Stomach smooth muscle (tissue), 2 donors: ENCODE data around the gene KSR1.

ENCODE experiments used
- H3K27ac ChIP-seq: one replicate; pipeline ENCODE4 v1.7.0; 2013; ENCODE audit warnings: mild to moderate bottlenecking, low read length, inconsistent platforms
- H3K27me3 ChIP-seq, 2 donors: one replicate each; pipeline ENCODE4 v1.7.0; 2013; ENCODE audit warnings: low read length in 2 of 2; ENCODE audit not compliant: insufficient read depth in 2 of 2, control insufficient read depth in 1 of 2
- H3K36me3 ChIP-seq, 2 donors: one replicate each; pipeline ENCODE4 v1.7.0; 2013; ENCODE audit warnings: low read length in 2 of 2; ENCODE audit not compliant: control insufficient read depth in 2 of 2, insufficient read depth in 2 of 2
- H3K4me1 ChIP-seq: one replicate; pipeline ENCODE4 v1.7.0; 2013; ENCODE audit warnings: low read length; ENCODE audit not compliant: control insufficient read depth, insufficient read depth
- H3K4me3 ChIP-seq, 2 donors: one replicate each; pipeline ENCODE4 v1.7.0; 2013; ENCODE audit warnings: low read length in 2 of 2
- H3K9ac ChIP-seq, 2 donors: one replicate each; pipeline ENCODE4 v1.7.0; 2013; ENCODE audit warnings: low read length in 2 of 2, mild to moderate bottlenecking in 1 of 2
- H3K9me3 ChIP-seq, 2 donors: one replicate each; pipeline ENCODE4 v1.7.0; 2013; ENCODE audit warnings: low read length in 2 of 2; ENCODE audit not compliant: control insufficient read depth in 2 of 2
- donor health status: healthy.
- donor health status: Pancreatic carcinoma.

KSR1 gene

DNA sequence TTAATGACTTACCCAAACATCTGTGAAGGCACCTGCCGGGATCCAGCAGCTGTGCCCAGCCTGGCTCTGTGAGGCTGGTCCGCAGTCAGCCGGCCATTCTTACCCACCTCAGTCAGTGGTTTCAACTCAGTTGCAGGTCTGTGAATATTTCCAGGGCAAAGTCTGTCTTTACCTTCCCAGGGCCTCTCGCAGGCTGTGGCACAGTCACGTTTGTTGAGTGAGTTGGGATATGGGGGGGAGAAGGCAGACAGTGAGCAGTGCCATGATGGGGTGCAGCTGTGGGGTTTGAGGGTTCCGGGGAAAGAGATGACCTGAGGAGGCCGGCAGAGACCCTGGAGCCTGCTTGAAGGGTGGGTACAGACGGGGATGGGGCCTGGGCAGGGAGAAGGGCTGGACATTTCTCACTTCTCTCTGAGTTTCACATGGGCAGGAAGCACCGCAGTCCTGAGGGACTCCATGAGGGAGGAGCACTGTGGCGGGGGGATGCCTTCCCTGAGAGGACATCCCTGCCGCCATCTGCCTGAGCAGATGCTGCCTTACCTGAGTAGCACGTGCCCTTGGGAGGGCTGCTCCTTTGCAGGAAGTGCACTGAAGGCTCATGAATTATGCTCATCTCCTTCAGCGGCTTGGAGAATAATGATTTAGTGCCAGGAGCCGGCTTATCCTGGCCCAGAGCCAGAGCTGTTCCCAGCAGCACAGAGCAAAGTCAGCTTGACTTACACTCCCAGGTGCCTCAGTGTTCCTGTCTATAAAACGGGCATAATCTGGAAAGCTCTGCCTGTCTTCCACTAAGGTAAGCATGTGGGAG, 48.1 kb downstream of the KSR1 start:
- H3K4me3 ChIP-seq, result no peak overlapping the region
- H3K27me3 ChIP-seq, result no peaks in the 10 kb centered on the region
- H3K36me3 ChIP-seq, result no peaks in the 10 kb centered on the region
- H3K4me1 ChIP-seq, result peaks cover 6% of the 10 kb centered on the region
- no peak overlapping the region for H3K9ac ChIP-seq
- no peak overlapping the region for H3K27ac ChIP-seq
- no peaks in the 10 kb centered on the region for H3K9me3 ChIP-seq

DNA sequence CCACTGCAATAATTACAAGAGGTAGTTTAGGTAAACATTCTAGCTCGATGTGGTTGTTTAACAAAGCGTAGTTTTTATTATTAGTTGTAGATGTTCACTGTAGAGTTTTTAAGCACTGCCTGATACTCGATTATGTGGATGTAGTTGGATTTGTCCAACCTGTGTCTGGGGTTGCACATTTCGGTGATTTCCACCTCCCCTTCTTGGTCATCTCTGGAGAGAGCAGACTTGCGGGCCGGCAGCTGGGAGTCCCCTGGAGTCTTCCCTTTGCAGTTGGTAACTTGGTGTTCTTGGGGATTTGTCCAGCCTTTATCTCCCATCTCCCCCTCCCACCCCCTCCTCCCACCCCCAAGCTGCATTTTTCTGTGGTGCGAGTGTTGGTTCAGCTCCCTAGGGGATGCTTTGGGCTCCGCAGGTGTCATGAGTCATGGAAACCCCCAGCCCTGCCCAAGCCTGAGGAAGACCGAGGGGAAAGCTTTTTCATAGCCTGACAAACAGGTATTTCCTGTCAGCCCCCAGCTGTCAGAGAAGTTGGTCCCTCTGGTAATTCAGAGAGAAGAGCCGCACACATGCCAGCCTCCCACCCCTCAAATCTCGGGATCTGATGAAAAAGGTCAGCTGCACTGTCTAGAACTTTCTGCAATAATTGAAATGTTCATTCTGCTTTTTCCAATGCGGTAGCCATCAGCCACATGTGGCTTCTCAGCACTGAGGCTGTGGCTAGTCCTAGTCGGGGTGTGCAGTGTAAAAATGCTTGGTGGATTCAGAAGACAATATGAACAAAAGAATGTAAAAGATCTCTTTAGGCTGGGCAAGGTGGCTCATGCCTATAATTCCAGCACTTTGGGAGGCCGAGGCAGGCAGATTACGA, 50.3 kb downstream of the KSR1 start:
- no peak overlapping the region for H3K27ac ChIP-seq
- no peak overlapping the region for H3K9ac ChIP-seq
- no peaks in the 10 kb centered on the region for H3K36me3 ChIP-seq
- H3K4me1 ChIP-seq, result peaks cover 17% of the 10 kb centered on the region
- H3K4me3 ChIP-seq, result no peak overlapping the region
- no peaks in the 10 kb centered on the region for H3K9me3 ChIP-seq
- no peaks in the 10 kb centered on the region for H3K27me3 ChIP-seq

DNA sequence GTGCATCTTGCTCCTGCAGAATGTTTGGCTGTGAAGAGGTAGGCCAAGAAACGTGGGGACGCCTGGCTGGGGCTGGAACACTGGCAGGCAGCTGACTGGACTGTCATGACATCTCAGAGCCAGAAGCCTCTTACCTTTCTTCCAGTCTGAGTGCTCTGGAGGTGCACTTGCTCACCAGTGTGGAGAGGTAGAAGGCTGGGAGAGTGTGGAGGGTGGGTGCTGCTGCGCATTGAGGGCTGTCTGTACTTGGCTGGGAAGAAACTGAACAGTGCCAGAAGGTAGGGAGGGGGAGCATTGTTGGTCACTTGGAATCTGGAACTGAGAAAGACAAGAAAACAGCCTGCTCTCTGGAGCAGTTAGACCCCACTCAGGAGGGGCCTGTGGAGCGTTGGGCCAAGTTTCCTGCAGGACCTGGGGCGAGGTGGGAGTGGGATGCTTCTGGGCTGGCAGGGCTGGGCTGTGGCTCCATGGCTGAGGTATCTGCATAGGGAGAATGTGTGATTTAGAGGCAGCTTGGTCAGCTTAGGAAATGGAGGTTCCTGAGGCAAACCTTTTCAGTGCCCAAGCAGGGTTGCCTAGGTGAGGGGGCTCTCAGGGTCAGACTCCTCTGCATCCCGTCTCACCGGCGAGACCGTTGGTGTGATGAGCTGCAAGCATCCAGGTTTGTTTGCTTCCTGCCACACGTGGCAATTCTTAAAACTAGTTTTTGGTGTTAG, 55.1 kb downstream of the KSR1 start:
- H3K36me3 ChIP-seq, result no peaks in the 10 kb centered on the region
- H3K9ac ChIP-seq, result no peak overlapping the region
- no peak overlapping the region for H3K4me3 ChIP-seq
- H3K4me1 ChIP-seq, result peaks cover 19% of the 10 kb centered on the region
- no peaks in the 10 kb centered on the region for H3K9me3 ChIP-seq
- H3K27me3 ChIP-seq, result no peaks in the 10 kb centered on the region
- H3K27ac ChIP-seq, result no peak overlapping the region

DNA sequence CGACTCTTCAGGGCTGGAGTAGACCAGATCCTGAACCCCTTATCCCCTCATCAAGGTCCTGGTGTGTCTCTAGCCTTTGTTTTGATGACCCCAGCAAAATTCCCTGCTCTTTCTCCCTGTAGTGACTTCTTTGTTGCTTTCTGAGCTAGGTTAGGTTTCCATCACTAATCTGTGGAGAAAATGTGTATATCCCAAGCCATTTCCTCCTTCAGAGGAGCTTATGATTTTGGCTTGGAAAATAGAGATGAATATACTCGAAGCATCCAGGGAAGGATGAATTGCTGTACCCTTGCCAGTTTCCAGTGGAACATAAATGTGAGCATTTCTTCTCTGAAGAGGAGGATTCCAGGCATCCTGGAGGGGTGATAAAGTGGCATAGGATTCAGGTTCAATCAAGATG, 55.8 kb downstream of the KSR1 start:
- H3K27ac ChIP-seq, result no peak overlapping the region

DNA sequence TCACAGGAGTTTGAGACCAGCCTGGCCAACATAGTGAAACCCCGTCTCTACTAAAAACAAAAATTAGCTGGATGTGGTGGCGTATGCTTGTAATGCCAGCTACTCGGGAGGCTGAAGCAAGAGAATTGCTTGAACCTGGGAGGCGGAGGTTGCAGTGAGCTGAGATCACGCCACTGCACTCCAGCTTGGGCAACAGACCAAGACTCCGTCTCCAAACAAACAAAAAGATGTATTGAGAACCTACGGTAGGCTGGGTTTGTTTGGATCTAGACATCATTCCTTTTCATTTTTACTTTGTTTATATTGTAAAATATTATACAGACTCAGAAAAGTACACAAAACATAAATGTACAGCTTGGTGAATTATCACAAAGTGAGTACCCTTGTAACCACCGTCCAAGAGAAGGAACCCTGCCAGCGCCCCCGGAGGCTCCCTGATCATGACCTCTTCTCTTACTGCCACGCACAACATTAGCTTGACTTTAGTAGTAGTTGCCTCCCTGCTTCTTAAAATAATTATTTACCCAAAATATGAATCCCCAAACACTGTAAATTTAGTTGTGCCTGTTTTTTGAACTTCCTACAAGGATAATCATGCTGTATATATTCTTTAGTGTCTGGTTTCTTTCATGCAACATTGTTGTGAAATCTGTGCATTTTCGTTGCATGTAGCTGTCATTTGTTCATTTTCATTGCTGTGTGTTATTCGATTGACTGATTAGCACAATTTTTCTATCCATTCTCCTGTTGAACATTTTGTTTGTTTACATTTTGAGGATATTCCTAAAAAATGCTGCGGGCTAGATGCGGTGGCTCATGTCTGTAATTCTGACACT, 56.5 kb downstream of the KSR1 start:
- Histone ChIP-seq H3K9ac (no peak overlapping the region), H3K27me3 (no peaks in the 10 kb centered on the region), H3K9me3 (no peaks in the 10 kb centered on the region), H3K4me3 (no peak overlapping the region), H3K4me1 (peaks cover 19% of the 10 kb centered on the region), H3K36me3 (no peaks in the 10 kb centered on the region), H3K27ac (no peak overlapping the region)

More for the DNA sequence above, 55.8 kb downstream of the KSR1 start:
- Histone ChIP-seq H3K4me1 (peaks cover 19% of the 10 kb centered on the region), H3K4me3 (no peak overlapping the region), H3K9me3 (no peaks in the 10 kb centered on the region), H3K36me3 (no peaks in the 10 kb centered on the region), H3K27me3 (no peaks in the 10 kb centered on the region), H3K9ac (no peak overlapping the region)

DNA sequence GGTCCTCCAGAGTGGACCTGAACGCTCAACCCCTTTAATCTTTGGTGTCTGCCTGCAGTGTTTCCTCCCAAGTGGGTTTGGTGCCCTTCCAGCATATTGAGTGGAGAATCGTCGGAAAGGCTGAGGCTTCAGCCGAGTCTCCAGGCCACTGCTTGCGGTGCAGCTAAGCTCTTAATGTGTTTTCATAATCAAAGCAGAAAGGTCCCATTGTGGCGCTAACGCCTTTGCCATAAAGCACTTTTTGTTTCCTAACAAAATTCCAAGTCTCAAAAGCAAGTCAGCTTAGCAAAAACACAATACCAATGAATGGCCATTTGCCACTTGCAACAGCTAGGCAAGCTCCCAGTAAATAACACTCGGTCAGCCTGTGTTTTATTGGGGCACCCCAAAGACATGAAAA, 57.6 kb downstream of the KSR1 start:
- Histone ChIP-seq H3K4me3 (no peak overlapping the region), H3K27me3 (no peaks in the 10 kb centered on the region), H3K4me1 (peaks cover 19% of the 10 kb centered on the region), H3K9me3 (no peaks in the 10 kb centered on the region), H3K27ac (no peak overlapping the region), H3K36me3 (no peaks in the 10 kb centered on the region), H3K9ac (no peak overlapping the region)

DNA sequence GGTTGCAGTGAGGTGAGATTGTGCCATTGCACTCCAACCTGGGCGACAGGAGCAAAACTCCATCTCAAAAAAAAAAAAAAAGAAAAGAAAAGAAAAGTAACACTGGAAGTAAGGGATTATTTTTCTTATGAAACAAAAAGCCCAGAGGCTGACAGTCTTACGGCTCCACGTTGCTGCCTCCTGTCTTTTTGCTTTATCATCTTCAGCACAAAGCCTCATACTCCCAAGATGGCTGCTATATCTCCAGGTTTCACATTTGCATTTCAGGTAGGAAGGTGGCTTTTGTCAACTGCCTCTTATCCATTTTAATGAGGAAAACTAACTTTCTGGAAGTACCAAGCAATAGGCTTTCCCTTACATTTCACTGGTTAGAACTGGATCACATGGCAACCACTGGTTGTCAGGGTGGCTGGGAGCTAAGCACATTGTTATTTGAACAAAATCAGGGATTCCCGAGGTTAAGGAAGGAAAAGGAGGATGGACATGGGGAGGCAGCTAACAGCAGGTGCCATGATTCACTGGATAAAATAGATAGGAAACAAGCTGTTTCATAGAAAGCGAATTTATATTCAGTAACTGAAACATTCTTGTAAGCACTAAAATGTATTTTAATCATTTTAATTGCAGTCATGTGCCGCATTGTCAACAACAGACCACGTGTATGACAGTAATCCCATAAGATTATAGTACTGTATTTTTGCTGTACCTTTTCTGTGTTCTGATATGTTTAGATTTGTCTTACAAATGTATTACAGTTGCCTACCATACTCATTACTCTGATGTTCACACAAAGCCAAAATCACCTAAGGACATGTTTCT, 58.6 kb downstream of the KSR1 start:
- Histone ChIP-seq H3K27ac (no peak overlapping the region), H3K9ac (no peak overlapping the region)

DNA sequence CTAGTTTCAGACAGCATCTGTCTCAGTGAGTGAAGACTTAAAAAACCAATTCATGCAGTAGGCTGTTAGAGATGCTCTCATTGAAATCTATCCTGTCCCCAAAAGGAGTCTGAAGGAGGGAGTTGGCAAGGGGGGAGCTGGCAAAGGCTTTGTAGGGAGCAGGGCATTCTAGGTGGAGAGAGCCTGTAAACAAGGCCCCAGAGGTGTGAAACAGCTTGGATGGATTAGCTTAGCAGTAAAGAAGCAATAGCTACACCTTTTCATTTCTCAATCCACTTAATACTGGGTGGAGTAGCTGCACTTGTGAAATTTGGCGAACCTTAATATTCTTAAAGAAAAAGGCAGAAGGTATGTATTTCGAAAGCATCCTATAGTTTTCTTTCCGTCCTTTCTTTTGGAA, 61.8 kb downstream of the KSR1 start:
- Histone ChIP-seq H3K36me3 (no peaks in the 10 kb centered on the region), H3K27ac (no peak overlapping the region), H3K27me3 (no peaks in the 10 kb centered on the region), H3K4me1 (peaks cover 25% of the 10 kb centered on the region), H3K9me3 (no peaks in the 10 kb centered on the region), H3K4me3 (no peak overlapping the region), H3K9ac (no peak overlapping the region)

More for the DNA sequence above, 58.6 kb downstream of the KSR1 start:
- Histone ChIP-seq H3K4me3 (no peak overlapping the region), H3K4me1 (peaks cover 24% of the 10 kb centered on the region), H3K9me3 (no peaks in the 10 kb centered on the region), H3K36me3 (no peaks in the 10 kb centered on the region), H3K27me3 (no peaks in the 10 kb centered on the region)

DNA sequence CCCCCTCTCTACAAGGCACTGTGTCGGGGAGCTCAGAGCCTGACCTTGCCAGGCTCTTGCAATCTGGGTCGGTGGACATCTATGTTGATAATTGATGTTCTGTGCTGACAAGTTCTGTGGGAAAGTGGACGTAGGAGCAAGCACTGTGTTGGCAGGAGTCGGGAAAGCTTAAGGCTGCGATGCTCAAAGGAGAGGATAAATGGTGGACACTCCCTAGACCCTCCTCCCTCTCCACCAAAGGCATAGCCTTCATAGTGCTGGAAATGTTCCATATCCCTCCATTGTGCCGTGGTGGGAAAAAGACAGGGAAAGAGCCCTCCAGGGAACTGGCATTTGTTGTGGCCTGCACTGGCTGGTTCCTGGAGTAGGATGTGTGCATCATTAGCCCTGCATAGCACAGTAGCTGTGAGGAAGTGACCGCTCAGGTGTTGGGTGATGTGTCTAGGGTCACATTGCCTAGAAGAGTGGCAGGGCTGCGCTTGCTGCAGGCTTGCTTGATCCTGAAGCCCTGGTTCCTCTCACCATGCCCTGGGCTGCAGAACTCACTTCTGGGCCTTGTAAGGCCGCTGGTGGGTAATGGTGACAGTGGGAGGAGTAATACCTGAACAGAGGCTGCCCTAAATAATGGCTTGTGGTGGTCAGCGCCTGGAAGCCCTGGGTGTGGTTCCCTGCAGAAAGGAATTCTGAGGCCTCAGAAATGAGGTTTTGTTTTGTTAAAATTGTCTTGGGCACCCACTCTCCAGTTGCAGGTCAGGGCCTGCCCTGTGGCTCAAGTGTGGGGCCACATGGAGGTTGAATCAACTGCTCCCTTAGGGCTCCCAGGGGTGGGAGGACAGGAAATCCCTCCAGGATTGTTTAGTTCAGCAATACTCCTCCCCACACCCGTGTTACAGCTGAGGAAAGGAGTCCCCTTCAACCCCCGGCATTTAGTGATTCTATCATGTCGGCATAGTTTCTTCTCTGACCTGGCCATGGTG, 62.6 kb downstream of the KSR1 start:
- H3K4me1 ChIP-seq, result peaks cover 20% of the 10 kb centered on the region
- H3K4me3 ChIP-seq, result no peak overlapping the region
- no peak overlapping the region for H3K9ac ChIP-seq
- H3K36me3 ChIP-seq, result no peaks in the 10 kb centered on the region
- H3K27me3 ChIP-seq, result no peaks in the 10 kb centered on the region
- H3K27ac ChIP-seq, result no peak overlapping the region
- no peaks in the 10 kb centered on the region for H3K9me3 ChIP-seq
